OCI-LY1 (cell line): ENCODE results near the gene POLR1A.

Experiments
- H2AFZ ChIP-seq: fragments of 200-600 bp; sonication (generic), shearing (Covaris generic); 2 replicates; pipeline ENCODE4 v1.6.0; 2014; ENCODE audit warnings: antibody characterized with exemption, mild to moderate bottlenecking, low read length
- H3F3A ChIP-seq: fragments of 200-600 bp; sonication (generic), shearing (Covaris generic); 2 replicates; pipeline ENCODE4 v1.6.0; 2014; ENCODE audit warnings: mild to moderate bottlenecking, antibody characterized with exemption, low read length, moderate library complexity; ENCODE audit not compliant: insufficient read depth
- H3K27ac ChIP-seq: fragments of 200-600 bp; sonication (generic); 2 replicates; pipeline ENCODE4 v1.5.1; 2014; ENCODE audit warnings: low read length, mixed run types, mild to moderate bottlenecking, low read depth; ENCODE audit not compliant: poor library complexity, severe bottlenecking
- H3K27me3 ChIP-seq: fragments of 200-600 bp; sonication (generic); 2 replicates; pipeline ENCODE4 v1.6.0; 2014; ENCODE audit warnings: antibody characterized with exemption, mild to moderate bottlenecking, low read length, moderate library complexity; ENCODE audit not compliant: insufficient read depth
- H3K36me3 ChIP-seq: fragments of 200-600 bp; sonication (generic); 2 replicates; pipeline ENCODE4 v1.6.1; 2014; ENCODE audit warnings: mild to moderate bottlenecking, antibody characterized with exemption, low read length, moderate library complexity, mixed read lengths; ENCODE audit not compliant: insufficient read depth
- H3K4me1 ChIP-seq: fragments of 200-600 bp; sonication (generic); 2 replicates; pipeline ENCODE4 v1.5.1; 2014; ENCODE audit warnings: mild to moderate bottlenecking, low read length, moderate library complexity; ENCODE audit not compliant: insufficient read depth, severe bottlenecking
- H3K4me2 ChIP-seq: fragments of 200-600 bp; sonication (generic), shearing (Covaris generic); 2 replicates; pipeline ENCODE4 v1.6.1; 2014; ENCODE audit warnings: low read length
- H3K4me3 ChIP-seq: fragments of 200-600 bp; sonication (generic); 2 replicates; pipeline ENCODE4 v1.5.1; 2014; ENCODE audit warnings: low read length, low read depth, mild to moderate bottlenecking, mixed read lengths; ENCODE audit not compliant: poor library complexity, severe bottlenecking
- H3K79me2 ChIP-seq: fragments of 200-600 bp; shearing (Covaris generic); 2 replicates; pipeline ENCODE4 v1.6.1; 2016; ENCODE audit warnings: mixed run types, low read length, mixed read lengths; ENCODE audit not compliant: insufficient read depth
- H3K9ac ChIP-seq: fragments of 200-600 bp; sonication (generic), shearing (Covaris generic); 2 replicates; pipeline ENCODE4 v1.6.1; 2014; ENCODE audit warnings: mild to moderate bottlenecking, low read length, mixed read lengths
- H3K9me2 ChIP-seq: fragments of 200-600 bp; sonication (generic), shearing (Covaris generic); 2 replicates; pipeline ENCODE4 v1.6.1; 2014; ENCODE audit warnings: low read depth, mild to moderate bottlenecking, low read length, mixed read lengths
- H3K9me3 ChIP-seq: fragments of 200-600 bp; shearing (Covaris generic); 2 replicates; pipeline ENCODE4 v1.6.1; 2014; ENCODE audit warnings: low read length, mixed read lengths
- H4K20me1 ChIP-seq: fragments of 200-600 bp; sonication (generic), shearing (Covaris generic); 2 replicates; pipeline ENCODE4 v1.6.0; 2016; ENCODE audit warnings: mild to moderate bottlenecking, low read length; ENCODE audit not compliant: insufficient read depth
- CTCF ChIP-seq: fragments of 200-600 bp; sonication (generic), shearing (Covaris generic); IDR thresholded peaks from 2 replicates; pipeline ENCODE4 v1.5.1; 2017; ENCODE audit warnings: mild to moderate bottlenecking, antibody characterized with exemption, low read length, moderate library complexity, mixed read lengths
- EZH2 ChIP-seq: fragments of 200-600 bp; sonication (generic), shearing (Covaris generic); IDR thresholded peaks from 2 replicates; pipeline ENCODE4 v1.8.0; 2017; ENCODE audit warnings: borderline replicate concordance, mixed run types, mild to moderate bottlenecking, antibody characterized with exemption, low read length, moderate library complexity, mixed read lengths

POLR1A gene

DNA sequence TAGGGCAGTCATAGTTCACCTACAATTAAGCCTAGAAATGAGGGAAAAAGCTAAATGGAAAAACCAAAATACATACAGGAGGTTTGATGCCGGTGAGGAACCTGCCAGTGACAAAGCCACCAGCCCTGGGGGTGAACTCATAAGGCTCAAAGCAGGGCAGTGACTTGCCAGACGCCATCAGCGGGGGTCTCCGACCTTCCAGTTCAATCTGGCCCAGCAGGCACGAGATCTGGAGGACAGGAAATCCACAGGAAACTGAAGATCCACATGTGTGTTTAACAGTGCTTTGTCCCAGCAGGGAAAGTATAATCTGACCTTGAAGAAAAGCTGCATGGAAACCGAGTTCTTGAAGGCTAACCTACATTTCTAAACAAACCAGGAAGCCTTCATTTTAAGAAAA lies 60.1 kb downstream of the POLR1A start:
- peaks cover 92% of the 10 kb centered on the region for H3K36me3 ChIP-seq
- H3K27ac ChIP-seq: no peak overlapping the region
- H3K9me3 ChIP-seq: no peaks in the 10 kb centered on the region
- peaks cover 14% of the 10 kb centered on the region for H3K4me1 ChIP-seq
- no peaks in the 10 kb centered on the region for H4K20me1 ChIP-seq
- H3K9me2 ChIP-seq: no peaks in the 10 kb centered on the region
- H3K4me2 ChIP-seq: no peak overlapping the region
- no peak overlapping the region for H3K9ac ChIP-seq
- no peak for TF ChIP-seq CTCF
- no peak for TF ChIP-seq EZH2
- no peaks in the 10 kb centered on the region for H3K79me2 ChIP-seq
- no peaks in the 10 kb centered on the region for H3F3A ChIP-seq
- no peak overlapping the region for H3K4me3 ChIP-seq
- no peaks in the 10 kb centered on the region for H3K27me3 ChIP-seq
- no peak overlapping the region for H2AFZ ChIP-seq

DNA sequence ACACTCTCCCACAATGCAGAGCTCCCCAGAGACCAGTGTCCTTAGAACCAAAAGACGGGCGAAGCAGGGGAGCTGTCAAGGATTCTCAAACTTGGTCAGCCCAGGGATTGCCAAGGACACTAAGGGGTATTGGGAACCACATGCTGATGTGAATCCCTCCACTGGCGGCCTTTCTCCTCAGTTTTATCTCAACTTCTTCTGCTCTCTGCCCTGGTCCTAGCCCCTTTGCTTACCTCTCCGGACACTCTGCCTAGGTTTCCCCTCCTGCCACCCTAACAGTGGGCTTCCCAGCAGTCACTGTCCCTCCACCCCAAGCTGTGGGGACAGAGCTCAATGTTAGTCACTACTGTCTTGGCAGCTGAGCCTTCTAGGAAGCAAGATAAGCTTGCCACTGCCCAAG lies 61.1 kb downstream of the POLR1A start:
- H3K27me3 ChIP-seq: no peaks in the 10 kb centered on the region
- H3K4me1 ChIP-seq: peaks cover 23% of the 10 kb centered on the region
- TF ChIP-seq EZH2: no peak
- TF ChIP-seq CTCF: no peak
- peaks cover 93% of the 10 kb centered on the region for H3K36me3 ChIP-seq
- no peak overlapping the region for H3K4me3 ChIP-seq
- no peak overlapping the region for H3K4me2 ChIP-seq
- H2AFZ ChIP-seq: no peak overlapping the region
- H3K9me3 ChIP-seq: no peaks in the 10 kb centered on the region
- H3K79me2 ChIP-seq: no peaks in the 10 kb centered on the region
- H4K20me1 ChIP-seq: no peaks in the 10 kb centered on the region
- no peaks in the 10 kb centered on the region for H3K9me2 ChIP-seq
- H3K9ac ChIP-seq: no peak overlapping the region
- H3K27ac ChIP-seq: no peak overlapping the region
- H3F3A ChIP-seq: no peaks in the 10 kb centered on the region

DNA sequence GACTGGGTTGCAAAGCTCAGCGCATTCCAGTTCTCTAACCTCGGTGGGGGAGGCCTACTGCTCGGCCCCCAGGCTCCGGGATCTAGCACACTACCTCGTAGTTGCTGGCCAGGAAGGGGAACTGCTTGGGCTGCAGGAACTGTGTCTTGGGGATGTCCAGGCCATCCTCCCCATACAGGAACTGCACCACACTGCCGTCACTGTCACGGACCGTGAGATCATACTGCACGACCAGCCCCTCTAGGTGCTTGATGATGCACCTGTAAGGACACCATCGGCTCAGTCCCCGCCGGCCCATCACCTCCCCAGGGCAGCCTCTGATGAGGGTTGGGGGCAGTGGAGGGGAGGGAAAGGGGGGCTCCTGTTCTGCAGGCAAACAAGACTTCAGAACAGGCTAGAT lies 61.6 kb downstream of the POLR1A start:
- Histone ChIP-seq H3K4me2 (no peak overlapping the region), H3K9ac (no peak overlapping the region)

More for the DNA sequence above, 61.6 kb downstream of the POLR1A start:
- Histone ChIP-seq H3K36me3 (peaks cover 93% of the 10 kb centered on the region), H3K4me3 (no peak overlapping the region), H3K9me3 (no peaks in the 10 kb centered on the region), H2AFZ (no peak overlapping the region), H4K20me1 (no peaks in the 10 kb centered on the region), H3K27ac (no peak overlapping the region), H3K9me2 (no peaks in the 10 kb centered on the region), H3K79me2 (no peaks in the 10 kb centered on the region), H3F3A (no peaks in the 10 kb centered on the region), H3K27me3 (no peaks in the 10 kb centered on the region), H3K4me1 (peaks cover 29% of the 10 kb centered on the region)
- TF ChIP-seq CTCF (no peak), EZH2 (no peak)
